ENCODE results near the gene ERCC2.

- TF ChIP-seq POLR2AphosphoS5 (IDR thresholded peaks at IDR 0.05), result no peak
- TF ChIP-seq POLR2A (IDR thresholded peaks at IDR 0.05), result no peak
- TF ChIP-seq CTCF (IDR thresholded peaks at IDR 0.05), result no peak
- TF ChIP-seq EP300 (IDR thresholded peaks at IDR 0.05; ENCODE audit: low read depth), result no peak
Observed at GRCh38 chr19:45344621-45345505, 25.5 kb downstream of the ERCC2 start.

Data from transverse colon (tissue), 4 donors.